Sigmoid colon (tissue), 7 donors: Measurements from ENCODE around the gene DNAJC9. TPM values are rescaled to one million over a fixed set of nuclear protein-coding genes. Genes with fewer than 3 reads are reported as not detected.

ENCODE experiments used
- DNase-seq: peaks from one replicate; pipeline ENCODE4 v3.0.0-alpha.2; 2019
- H3K27ac ChIP-seq, 4 donors: fragments of 200-600 bp; sonication (generic); one replicate each; pipeline ENCODE4 v1.5.1; 2016 to 2019; ENCODE audit warnings: mild to moderate bottlenecking in 1 of 4
- H3K27me3 ChIP-seq, 3 donors: fragments of 200-600 bp; sonication (generic); one replicate each; pipeline ENCODE4 v1.5.1; 2019; ENCODE audit warnings: mild to moderate bottlenecking in 1 of 3
- H3K36me3 ChIP-seq, 4 donors: fragments of 200-600 bp; sonication (generic); one replicate each; pipeline ENCODE4 v1.5.1; 2016 to 2019
- H3K4me1 ChIP-seq, 4 donors: fragments of 200-600 bp; sonication (generic); one replicate each; pipeline ENCODE4 v1.5.1; 2017 to 2019
- H3K4me3 ChIP-seq, 4 donors: fragments of 200-600 bp; sonication (generic); one replicate each; pipeline ENCODE4 v1.5.1; 2017 to 2019; ENCODE audit warnings: mild to moderate bottlenecking in 2 of 4, moderate library complexity in 1 of 4
- H3K9me3 ChIP-seq, 4 donors: fragments of 200-600 bp in 3 of 4; sonication (generic) in 3 of 4; one replicate each; pipeline versions ENCODE4 v1.5.1 to v1.6.1; 2013 to 2019
- CTCF ChIP-seq, 4 experiments: fragments of 450-650 bp in 3 of 4; fragments of 200-600 bp in 1 of 4; IDR thresholded peaks; one replicate each; pipeline ENCODE4 v1.5.1; 2016 to 2019; ENCODE audit warnings: antibody characterized with exemption in 4 of 4, mild to moderate bottlenecking in 3 of 4, moderate library complexity in 2 of 4
- EP300 ChIP-seq, 4 donors: sonication (generic); formaldehyde crosslinking; IDR thresholded peaks; one replicate each; pipeline ENCODE4 v1.6.1; 2017; ENCODE audit warnings: antibody characterized with exemption in 4 of 4
- POLR2A ChIP-seq, 2 donors: fragments of 450-650 bp; IDR thresholded peaks; one replicate each; pipeline ENCODE4 v1.6.1; 2016; ENCODE audit warnings: antibody characterized with exemption in 2 of 2, mild to moderate bottlenecking in 2 of 2, moderate library complexity in 2 of 2
- POLR2AphosphoS5 ChIP-seq, 4 donors: sonication (generic); formaldehyde crosslinking; IDR thresholded peaks; one replicate each; pipeline ENCODE4 v1.6.1; 2017; ENCODE audit warnings: antibody characterized with exemption in 4 of 4
- WGBS, 2 donors: extraction: QIAGEN DNeasy Blood & Tissue Kit; methylation state at CpG; one replicate each; pipeline ENCODE4 v1.1.7; 2013; 5-methylcytosine and 5-hydroxymethylcytosine counted together
- intact Hi-C: fragments of 100-400 bp; cut with DNase I; formaldehyde crosslinking; loops from one replicate; pipeline ENCODE4 v1.15.1; 2023
- polyA plus RNA-seq, 3 donors: library from polyadenylated mRNA; stranded (reverse); fragments of 200-250 nt; gene quantifications; one replicate each; pipeline ENCODE4 v1.2.3, GENCODE V29; 2013
- total RNA-seq, 4 donors: library from RNA; depleted of rRNA; stranded (reverse); fragments of >200 nt; gene quantifications; one replicate each; pipeline ENCODE4 v1.1.0, GENCODE V29; 2016
- donor health status: healthy with polysubstance abuse.
- donor health status: Bipolar disorder and iron deficiency.
- donor health status: healthy.

DNAJC9 gene
- total and polyA plus RNA-seq, 7 donors, result 7.8 to 22.1 (median 13.5) TPM

DNA sequence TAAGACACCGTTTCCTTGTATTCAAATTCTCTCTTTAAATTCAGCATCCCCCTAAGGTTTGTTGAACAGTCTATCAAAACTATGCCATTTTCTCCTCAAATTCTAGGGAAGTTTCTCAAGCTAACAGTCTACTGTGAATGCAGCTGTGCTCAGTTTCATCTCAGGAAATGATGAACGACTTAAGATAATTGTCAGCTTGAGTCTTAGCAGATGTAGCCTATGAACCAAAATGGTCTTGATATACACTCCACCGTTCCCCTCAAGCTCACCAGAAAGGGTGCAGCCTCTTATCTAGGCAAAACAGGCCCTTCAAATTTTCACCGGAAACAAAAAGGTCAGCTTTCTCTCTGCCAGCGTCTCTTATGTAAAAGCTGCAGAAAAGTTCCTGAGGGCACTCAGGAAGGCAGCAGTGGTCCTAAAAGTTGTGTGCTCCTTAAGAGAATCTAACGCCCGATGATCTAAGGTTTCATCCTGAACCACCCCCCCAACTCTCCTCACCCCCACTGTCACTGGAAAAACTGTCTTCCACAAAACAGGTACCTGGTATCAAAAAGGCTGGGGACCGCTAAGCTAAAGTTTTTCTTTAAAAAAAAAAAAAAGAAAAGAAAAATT, 2.1 kb downstream of the DNAJC9 start:
- no peaks in the 10 kb centered on the region for H3K9me3 ChIP-seq
- peaks cover 0 to 65% (median 21%) of the 10 kb centered on the region in 4 donors for H3K36me3 ChIP-seq
- intact Hi-C loops, result no loop called here
- TF ChIP-seq EP300 (IDR thresholded peaks at IDR 0.05), result no peak
- no peak for TF ChIP-seq CTCF (IDR thresholded peaks at IDR 0.05)
- TF ChIP-seq POLR2AphosphoS5 (IDR thresholded peaks at IDR 0.05), result no peak
- no peak for TF ChIP-seq POLR2A (IDR thresholded peaks at IDR 0.05)
- H3K4me1 ChIP-seq, result peaks cover 0 to 29% (median 23%) of the 10 kb centered on the region in 4 donors
- no peaks in the 10 kb centered on the region for H3K27me3 ChIP-seq
- H3K27ac ChIP-seq, result no peak overlapping the region
- 49 to 69% methylated on average over 8 of the region's 8 CpGs for WGBS, 2 donors
- DNase-seq, result no peak
- H3K4me3 ChIP-seq, result no peak overlapping the region

GRCh38 chr10:73239908-73240307, 7.1 kb downstream of the DNAJC9 start:
- H3K36me3 ChIP-seq, result peaks cover 0 to 82% (median 30%) of the 10 kb centered on the region in 4 donors
- intact Hi-C loops, result no loop called here

DNA sequence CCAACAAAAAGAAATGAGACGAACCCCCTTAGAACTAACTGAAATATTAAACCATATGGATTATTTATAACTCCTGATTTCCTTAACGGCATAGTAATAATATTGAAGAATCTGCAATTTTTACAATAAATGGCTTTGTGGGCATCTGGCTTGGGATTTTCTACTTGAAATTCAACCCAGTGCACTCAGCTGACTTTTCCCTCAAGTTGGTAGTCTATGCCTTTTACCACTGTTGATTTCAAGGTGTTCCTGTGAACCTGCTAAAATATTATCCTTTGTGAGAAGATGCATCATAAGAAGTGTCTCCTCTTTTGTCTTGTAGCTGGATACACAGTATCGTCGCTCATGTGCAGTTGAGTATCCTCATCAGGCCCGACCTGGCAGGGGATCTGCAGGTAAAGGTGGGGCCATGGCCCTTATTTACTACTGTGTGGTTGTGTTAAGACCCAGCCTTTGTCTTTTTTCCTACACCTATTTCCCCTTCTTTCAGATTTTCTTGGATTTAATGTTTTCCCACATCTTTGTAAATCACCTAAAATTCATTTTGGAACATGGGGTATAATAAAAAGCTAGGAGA, 8.0 kb downstream of the DNAJC9 start:
- Histone ChIP-seq H3K27ac (no peak overlapping the region), H3K27me3 (no peaks in the 10 kb centered on the region), H3K4me1 (no peaks in the 10 kb centered on the region), H3K9me3 (no peaks in the 10 kb centered on the region), H3K4me3 (no peak overlapping the region), H3K36me3 (peaks cover 0 to 82% (median 28%) of the 10 kb centered on the region in 4 donors)
- TF ChIP-seq CTCF (IDR thresholded peaks at IDR 0.05), result no peak
- no peak for TF ChIP-seq EP300 (IDR thresholded peaks at IDR 0.05)
- TF ChIP-seq POLR2AphosphoS5 (IDR thresholded peaks at IDR 0.05), result no peak
- no peak for TF ChIP-seq POLR2A (IDR thresholded peaks at IDR 0.05)
- DNase-seq, result no peak
- 92 to 95% methylated on average over 5 of the region's 5 CpGs for WGBS, 2 donors
- intact Hi-C loops, result no loop called here

More at GRCh38 chr10:73239908-73240307, 7.1 kb downstream of the DNAJC9 start:
- Histone ChIP-seq H3K4me3 (no peak overlapping the region), H3K9me3 (no peaks in the 10 kb centered on the region), H3K4me1 (peaks cover 0 to 4% (median 1%) of the 10 kb centered on the region in 4 donors), H3K27ac (no peak overlapping the region), H3K27me3 (no peaks in the 10 kb centered on the region)
- 93 to 98% methylated on average over 2 of the region's 2 CpGs for WGBS, 2 donors
- TF ChIP-seq POLR2AphosphoS5 (IDR thresholded peaks at IDR 0.05) (no peak), CTCF (IDR thresholded peaks at IDR 0.05) (no peak), EP300 (IDR thresholded peaks at IDR 0.05) (no peak), POLR2A (IDR thresholded peaks at IDR 0.05) (no peak)
- DNase-seq, result no peak

GRCh38 chr10:73234695-73235094, 12.4 kb downstream of the DNAJC9 start:
- DNase-seq, result no peak
- no peak for TF ChIP-seq CTCF (IDR thresholded peaks at IDR 0.05)
- no peak for TF ChIP-seq POLR2AphosphoS5 (IDR thresholded peaks at IDR 0.05)
- no peak for TF ChIP-seq POLR2A (IDR thresholded peaks at IDR 0.05)
- no peak for TF ChIP-seq EP300 (IDR thresholded peaks at IDR 0.05)
- Histone ChIP-seq H3K4me1 (no peaks in the 10 kb centered on the region), H3K9me3 (no peaks in the 10 kb centered on the region), H3K4me3 (no peak overlapping the region), H3K36me3 (peaks cover 5 to 64% (median 6%) of the 10 kb centered on the region in 4 donors), H3K27ac (no peak overlapping the region), H3K27me3 (no peaks in the 10 kb centered on the region)
- WGBS, 2 donors, result 88% methylated on average over 7 of the region's 7 CpGs
- intact Hi-C loops, result no loop called here
